C1 segment of cervical spinal cord (tissue), 14 donors: ENCODE results near the gene CISD1.

Experiments used
- DNase-seq, 14 donors: peaks; one replicate each; lab custom pipeline; 2025; lab: John Stamatoyannopoulos, UW

CISD1 gene

DNA sequence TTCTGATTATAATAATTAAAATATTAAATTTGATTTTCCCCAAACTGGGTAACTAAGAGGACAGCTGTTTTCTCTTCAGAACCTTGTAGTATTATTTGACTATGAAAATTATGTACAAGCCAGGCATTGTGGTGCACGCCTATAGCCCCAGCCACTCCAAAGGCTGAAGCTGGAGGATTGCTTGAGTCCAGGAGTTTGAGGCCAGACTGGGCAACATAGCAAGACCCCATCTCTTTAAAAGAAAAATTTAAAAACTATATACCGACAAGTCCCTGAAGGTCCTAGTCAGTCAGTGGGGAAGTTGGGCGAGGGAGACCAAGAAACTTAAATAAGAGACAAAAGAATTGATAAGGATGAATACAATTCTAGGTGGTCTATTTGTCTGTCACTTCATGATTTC lies 38.7 kb downstream of the CISD1 start:
- DNase-seq = no peak

- no peak for DNase-seq
Observed at GRCh38 chr10:58311026-58311425, 42.1 kb downstream of the CISD1 start.

DNA sequence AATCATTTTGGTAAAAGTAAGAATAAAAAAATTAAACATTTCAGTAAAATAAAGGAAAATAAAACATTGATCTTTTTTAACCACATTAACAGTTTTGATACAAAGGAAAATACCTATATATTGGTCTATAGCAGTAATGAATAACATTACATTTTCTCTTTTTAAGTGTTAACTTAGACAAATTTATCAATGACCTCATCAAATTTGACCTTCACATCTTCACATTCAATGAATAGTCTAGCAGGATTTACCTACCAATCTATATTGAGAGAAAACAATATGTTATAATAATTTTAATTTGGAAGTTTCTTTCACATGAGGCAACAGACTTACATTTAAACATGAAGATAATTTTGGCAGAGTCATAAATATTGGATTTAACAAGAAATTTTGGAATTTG lies 47.9 kb downstream of the CISD1 start:
- DNase-seq = no peak

DNA sequence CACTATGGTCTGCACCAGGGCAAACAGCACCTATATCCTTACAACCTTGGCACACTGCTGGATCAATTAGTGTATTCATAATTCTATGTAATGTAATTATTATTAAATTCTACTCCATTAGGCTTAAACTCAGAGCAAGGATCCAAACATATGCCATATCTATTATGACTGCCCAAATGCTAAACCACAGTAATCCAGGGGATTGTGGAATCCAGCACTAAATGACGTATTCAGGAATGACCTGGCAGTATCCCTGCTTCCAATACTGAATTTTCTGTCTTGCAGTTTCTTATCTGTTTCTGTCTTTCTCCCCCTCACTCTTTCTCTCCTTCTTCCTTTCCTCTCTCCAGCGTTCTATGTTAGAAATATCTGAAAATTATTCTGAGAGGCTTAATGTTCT lies 49.4 kb downstream of the CISD1 start:
- DNase-seq = no peak

DNA sequence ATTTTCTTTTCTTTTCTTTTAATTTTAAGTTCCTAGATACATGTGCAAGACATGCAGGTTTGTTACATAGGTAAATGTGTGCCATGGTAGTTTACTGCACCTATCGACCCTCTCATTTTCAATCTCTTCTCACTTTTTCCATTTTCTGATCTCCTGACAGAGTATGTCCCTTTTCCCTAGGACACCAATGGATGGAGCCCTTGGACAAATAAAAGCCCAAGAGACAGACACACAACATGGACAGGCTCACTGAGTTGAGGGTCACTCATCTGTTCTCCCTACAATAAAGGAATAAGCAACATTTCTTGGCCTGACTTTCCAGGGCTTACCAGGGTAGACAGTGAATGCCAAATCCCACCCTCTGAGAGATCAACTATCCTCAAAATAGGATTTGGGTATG lies 50.6 kb downstream of the CISD1 start:
- DNase-seq = no peak

DNA sequence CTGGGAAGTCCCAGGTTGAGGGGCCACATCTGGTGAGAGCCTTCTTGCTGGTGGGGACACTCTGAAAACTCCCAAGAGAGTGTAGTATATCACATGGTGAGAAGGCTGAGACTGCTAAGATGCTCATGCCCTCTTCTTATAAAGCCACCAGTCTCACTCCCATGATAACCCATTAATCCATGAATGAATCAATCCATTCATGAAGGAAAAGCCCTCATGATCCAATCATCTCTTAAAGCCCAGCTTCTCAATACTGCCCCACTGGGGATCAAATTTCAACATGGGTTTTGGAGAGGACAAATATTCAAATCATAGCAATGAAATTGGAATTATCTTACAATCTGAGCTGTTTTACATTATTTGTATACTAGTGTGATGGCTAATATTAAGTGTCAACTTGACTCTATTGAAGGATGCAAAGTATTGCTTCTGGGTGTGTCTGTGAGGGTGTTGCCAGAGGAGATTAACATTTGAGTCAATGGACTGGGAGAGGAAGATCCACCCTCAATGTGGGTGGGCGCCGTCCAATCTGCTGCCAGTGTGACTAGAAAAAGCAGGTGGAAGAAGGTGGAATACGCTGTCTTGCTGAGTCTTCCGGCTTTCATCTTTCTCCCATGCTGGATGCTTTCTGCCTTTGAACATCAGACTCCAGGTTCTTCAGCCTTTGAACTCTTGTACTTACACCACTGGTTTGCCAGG lies 51.5 kb downstream of the CISD1 start:
- DNase-seq = no peak

DNA sequence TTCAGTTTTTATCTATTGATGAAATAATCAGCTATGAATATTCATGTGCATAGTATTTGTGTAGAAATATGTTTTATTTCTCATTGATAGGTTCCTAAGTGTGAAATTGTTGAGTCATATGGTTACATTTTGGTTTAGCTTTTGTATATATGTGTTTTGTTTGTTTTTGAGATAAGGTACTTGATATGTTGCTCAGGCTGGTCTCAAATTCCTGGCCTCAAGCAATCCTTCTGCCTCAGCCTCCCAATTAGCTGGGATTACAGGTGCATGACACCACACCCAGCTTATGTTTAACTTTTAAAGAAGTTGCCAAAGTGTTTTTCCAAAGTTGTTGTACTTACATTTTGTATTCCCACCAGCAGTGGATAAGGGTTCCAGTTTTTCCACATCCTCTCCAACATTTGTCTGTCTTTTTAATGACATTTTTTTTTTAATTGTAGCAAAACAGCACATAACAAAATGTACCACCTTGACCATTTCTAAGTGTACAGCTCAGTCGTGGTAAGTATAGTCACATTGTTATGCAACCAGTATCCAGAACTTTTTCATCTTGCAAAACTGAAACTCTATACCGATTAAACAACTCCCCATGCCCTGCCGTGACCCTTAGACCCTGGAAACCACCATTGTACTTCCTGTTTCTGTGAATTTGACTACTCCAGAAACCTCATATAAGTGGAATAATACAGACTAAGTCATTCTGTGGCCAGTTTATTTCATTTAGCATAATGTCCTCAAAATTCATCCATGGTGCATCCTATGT lies 53.3 kb downstream of the CISD1 start:
- no peak for DNase-seq

GRCh38 chr10:58322835-58323209 lies 53.9 kb downstream of the CISD1 start:
- DNase-seq = no peak

GRCh38 chr10:58326967-58327381 lies 58.0 kb downstream of the CISD1 start:
- DNase-seq = peak in 1 of 14 donors; percentile 4

DNA sequence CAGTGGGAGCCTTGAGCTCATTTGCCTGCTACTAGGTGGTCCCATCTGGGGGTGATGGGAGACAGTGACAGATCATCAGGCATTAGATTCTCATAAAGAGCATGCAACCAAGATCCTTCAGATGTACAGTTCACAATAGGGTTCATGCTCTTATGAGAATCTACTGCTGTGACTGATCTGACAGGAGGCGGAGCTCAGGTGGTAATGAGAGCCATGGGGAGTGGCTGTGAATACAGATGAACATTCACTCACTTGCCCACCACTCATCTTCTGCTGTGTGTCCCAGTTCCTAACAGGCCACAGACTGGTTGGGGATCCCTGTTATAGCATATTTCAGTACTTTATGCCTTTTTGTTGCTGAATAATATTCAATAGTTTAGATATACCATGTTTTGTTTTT lies 59.3 kb downstream of the CISD1 start:
- no peak for DNase-seq

GRCh38 chr10:58330431-58330830 lies 61.5 kb downstream of the CISD1 start:
- no peak for DNase-seq

- no peak for DNase-seq
Observed at GRCh38 chr10:58331646-58332045, 62.7 kb downstream of the CISD1 start.

- DNase-seq = peak in 13 of 14 donors; percentile 32 to 87 (median 66)
Observed at GRCh38 chr10:58334817-58335305, 65.9 kb downstream of the CISD1 start, which contains the start of gene UBE2D1. Gene UBE2D1, plus strand, starts transcription at chr10:58335006. Its CDS starts 196 bp downstream, at chr10:58335202.

DNA sequence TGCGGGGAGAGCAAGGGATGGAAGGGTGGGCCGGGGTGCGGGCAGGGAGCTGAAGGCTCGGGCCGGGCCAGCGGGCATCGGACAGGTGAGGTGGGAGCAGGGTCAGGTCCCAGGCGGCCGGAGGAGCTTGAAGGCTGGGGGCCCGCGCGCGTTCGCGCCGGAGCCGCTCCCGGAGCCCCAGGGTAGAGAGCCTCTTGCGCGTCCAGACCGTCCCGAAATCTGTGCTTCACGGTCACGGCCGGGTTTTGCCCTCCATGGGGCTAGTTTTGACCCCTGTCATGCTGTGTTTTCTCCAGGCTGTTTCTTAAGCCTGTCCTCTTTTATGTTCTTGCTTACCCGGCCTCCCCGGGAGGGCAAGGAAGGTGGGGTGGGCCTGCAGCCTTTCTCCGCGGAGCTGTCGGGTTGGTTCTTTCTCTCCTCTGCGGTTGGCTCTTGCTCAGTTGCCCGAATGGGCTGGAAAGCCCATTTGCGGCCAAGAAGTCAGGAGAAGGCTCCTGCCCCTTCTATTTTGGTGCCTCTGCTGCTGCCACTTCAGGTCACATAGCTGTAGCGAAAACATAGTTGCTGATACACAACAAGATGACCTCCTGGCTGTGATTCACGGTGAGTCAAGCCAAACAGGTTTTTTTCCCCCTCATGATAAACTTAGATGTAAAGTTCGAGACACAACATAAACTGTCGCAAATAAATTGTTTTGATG lies 66.5 kb downstream of the CISD1 start:
- DNase-seq = peak in 10 of 14 donors; percentile 11 to 68 (median 51)

DNA sequence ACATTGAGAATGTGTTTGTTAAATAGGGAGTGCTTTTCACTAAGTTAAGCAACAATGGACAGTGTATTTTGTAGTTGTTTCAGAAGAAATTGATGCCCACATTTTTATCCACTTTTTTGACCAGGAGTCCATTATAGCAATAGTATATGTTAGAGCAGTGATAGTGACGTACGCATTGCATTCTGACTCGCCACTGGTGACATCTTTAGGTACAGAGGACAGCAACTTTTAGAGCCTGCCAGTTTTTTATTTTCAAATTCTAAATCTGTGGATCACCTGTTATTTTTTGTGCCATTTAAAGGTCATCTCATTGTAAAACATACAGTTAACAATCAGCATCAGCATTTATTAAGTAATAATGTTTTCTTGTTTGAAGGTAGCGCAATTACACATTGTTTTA lies 67.3 kb downstream of the CISD1 start:
- no peak for DNase-seq
